Ureter (tissue), 1 donor: ENCODE results near the gene OSGEP. TPM values are rescaled to one million over a fixed set of nuclear protein-coding genes. Genes with fewer than 3 reads are reported as not detected.

Experiments
- DNase-seq: peaks from one replicate; pipeline ENCODE4 v3.0.0-alpha.2; 2020; ENCODE audit warnings: low spot score
- total RNA-seq: library from RNA; stranded (reverse); gene quantifications from one replicate; pipeline ENCODE4 v1.2.4, GENCODE V29; 2023
- donor health status: DM: yes; HTN: yes; CAD: no.

Gene OSGEP
- 39.7 TPM for total RNA-seq

- peak; percentile 99 for DNase-seq
Measured at GRCh38 chr14:20454516-20455354, at the start of gene OSGEP, which contains the start of gene APEX1. Gene OSGEP (minus strand): TSS chr14:20454812. CDS start chr14:20454683, 129 bp downstream. Gene APEX1 (plus strand): TSS chr14:20455226. CDS start chr14:20455646, 420 bp downstream.

GRCh38 chr14:20503898-20504297, 49.3 kb upstream of the OSGEP start:
- DNase-seq, result no peak

GRCh38 chr14:20501346-20501745, 46.7 kb upstream of the OSGEP start:
- no peak for DNase-seq

DNA sequence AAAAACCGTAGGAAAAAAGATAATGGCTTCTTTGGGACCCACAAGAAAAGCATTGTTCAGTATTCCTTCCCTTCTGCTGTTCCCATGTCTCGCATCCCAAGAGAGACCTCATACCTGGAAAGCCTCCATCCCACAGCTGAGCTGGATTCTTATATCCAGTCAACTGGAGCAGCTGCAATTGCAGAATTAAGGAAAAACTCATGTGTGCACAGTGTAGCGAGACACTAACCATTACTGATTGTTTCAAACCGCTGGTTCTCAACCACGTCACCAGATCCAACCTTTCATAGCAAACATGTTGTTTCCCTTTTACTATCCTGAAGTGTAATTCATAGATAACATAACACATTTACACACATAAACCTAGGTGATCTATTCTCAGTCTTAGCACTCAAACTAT, 45.3 kb upstream of the OSGEP start:
- no peak for DNase-seq

DNA sequence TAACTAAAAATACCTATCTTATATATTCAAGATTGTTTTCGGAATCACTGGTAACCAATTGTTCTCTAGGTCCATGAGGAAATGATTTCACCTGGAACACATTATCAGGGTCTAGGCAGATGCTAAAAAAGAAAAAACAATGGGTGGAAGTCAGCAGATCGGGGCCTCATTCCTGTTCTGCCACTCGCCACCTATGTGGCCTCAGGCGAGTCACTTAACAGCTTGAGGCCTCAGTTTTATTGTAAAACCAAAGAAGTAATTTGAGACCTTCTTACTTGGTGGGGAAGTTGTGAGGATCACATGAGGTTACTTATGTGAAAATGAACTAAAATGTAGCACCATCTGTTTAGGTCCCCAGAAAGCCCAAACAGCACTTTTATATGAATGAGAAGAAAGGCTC, 44.5 kb upstream of the OSGEP start:
- DNase-seq, result no peak

DNA sequence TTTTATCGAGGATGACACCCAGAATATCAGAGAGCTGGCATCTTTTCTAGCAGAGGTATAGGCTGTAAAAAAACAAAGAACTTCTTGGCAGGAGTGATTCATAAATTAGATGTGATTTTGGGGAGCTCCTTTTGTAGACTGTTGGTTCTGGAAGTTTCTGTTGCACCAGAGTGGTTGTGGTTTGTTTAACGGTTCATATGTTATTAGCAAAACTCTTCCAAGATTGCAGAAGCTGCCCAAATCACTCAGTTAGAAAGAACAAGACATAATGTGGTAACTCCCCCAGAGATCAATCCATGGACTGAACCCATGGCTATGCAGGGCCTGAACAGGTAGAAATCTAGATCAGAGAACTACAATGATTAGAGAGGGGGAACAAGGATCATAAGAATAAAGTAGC, 44.0 kb upstream of the OSGEP start:
- no peak for DNase-seq

DNA sequence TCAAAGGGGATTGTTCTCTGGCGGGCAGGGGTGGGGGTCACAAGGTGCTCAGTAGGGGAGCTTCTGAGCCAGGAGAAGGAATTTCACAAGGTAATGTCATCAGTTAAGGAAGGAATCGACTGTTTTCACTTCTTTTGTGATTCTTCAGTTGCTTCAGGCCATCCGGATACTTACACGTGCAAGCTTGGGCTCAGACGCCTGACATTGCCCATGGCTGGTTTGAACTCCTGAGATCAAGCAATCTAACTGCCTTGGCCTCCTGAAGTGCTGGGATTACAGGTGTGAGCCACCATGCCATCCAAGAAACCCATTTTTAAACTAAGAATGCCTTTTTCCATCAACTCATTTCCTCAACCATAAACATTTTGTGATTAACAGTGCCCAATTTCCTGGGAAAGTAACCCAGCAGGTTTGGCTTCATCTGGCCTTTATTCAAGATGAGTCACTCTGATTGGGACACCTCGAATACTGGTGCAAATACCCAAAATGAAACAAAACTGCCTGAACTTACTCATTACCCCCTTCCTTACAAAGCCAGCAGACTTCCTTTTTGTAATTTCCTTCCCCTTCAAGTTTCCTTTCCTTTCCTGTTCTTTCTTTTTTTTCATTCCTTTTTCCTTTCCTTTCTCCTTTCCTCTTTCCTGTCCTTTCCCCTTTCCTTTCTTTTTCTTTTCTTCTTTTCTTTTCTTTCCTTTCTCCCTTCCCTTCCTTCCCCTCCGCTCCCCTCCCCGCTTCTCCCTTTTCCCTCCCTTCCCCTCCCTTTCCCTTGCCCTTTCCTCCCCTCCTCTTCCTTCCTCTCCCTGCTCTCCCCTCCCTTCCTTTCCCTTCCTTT, 40.5 kb upstream of the OSGEP start:
- no peak for DNase-seq

GRCh38 chr14:20493634-20494033, 39.0 kb upstream of the OSGEP start:
- no peak for DNase-seq

- no peak for DNase-seq
Measured at GRCh38 chr14:20492486-20492885, 37.9 kb upstream of the OSGEP start.

DNA sequence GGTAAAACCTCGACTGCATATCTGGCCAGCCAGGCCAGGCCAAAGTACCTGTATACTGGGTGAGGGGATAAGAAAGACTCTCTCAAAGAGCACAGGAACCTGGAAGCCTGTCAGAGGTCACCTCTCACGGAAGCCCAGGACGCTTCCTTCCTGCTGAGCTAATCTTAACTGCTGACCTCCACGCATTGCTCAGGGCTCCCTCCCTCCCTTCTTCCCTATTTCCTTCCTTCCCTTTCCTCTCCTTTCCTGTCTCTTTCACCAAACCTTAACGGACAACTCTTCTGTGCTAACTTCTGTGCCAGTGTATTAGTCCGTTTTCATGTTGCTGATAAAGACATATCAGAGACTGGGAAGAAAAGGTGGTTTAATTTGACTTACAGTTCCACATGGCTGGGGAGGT, 36.0 kb upstream of the OSGEP start:
- DNase-seq, result no peak

DNA sequence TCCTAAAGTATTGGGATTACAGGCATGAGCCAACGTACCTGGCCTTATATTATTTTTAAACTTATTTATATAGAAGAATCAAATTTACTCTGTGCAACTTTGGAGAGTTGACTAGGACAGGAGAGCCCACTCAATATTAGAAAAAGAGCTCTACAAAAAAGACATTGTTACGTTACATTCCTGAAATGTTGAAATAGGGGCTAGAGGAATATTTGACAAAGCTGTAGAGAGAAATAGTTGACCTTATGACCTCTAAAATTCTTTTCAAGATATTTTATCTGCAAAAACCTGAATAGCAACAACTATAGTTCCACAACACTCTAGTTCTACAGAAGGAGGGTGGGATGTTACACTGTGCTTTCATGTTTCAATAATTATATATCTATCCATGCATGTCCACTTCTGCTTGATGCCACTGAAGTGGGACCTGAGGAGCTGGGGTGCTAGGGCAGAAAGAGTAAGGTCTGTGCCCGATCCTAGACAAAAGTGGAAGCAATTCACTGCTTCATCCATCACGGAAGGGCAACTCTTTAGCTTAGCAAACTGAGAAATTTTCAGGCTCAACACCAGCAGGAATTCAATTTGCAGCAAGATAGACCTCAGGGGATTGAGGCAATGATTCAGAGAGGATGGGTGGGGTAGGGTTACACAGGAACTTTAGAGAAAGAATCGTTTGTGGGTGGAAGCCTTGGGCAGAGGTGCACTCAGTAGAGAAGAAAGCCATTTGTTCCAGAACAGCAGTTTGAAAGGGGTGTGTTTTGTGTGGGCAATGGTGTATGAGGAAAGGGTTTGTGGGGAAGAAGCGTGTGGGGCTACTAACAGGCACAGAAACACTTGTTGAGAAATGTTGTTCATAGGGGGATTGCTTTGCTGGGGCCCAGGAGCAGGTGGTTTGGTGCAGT, 34.7 kb upstream of the OSGEP start:
- no peak for DNase-seq

- DNase-seq, result no peak
Measured at GRCh38 chr14:20487396-20487725, 32.7 kb upstream of the OSGEP start.

GRCh38 chr14:20486684-20487395, 32.2 kb upstream of the OSGEP start:
- DNase-seq, result no peak

DNA sequence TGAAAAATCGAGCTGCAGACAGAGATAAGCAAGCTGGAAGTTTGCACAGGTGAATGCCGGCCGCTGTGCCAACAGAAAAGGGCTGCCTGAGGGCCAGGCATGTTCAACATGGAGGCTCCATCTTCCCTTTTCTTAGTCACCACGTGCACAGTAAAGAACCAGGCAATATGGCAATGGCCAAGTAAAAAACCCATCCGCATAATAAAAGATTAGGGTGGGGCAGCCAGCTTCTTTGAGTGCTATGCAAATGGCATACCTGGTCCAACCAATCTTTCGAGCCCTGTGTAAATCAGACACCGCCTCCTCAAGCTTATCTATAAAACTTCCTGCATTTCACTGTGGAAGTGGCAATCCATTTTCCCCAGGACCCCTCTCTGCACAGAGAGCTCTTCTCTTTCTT, 31.3 kb upstream of the OSGEP start:
- no peak for DNase-seq

GRCh38 chr14:20482382-20482781, 27.8 kb upstream of the OSGEP start:
- no peak for DNase-seq

DNA sequence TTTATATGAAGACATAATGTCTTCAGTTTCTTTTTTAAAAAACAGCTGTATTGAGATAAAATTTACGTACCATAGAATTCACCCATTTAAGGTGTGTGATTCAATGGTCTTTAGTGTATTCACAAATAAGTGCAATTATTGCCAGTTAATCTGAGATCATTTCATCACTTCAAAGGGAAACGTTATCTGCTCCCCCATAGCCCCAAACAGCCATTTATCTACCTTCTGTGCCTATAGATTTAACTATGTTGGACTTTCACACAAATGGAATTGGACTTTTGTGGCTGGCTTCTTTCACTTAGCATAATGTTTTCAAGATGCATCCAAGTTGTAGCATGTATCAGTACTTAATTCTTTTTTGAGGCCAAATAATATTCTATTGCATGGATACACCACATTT, 24.3 kb upstream of the OSGEP start:
- no peak for DNase-seq

DNA sequence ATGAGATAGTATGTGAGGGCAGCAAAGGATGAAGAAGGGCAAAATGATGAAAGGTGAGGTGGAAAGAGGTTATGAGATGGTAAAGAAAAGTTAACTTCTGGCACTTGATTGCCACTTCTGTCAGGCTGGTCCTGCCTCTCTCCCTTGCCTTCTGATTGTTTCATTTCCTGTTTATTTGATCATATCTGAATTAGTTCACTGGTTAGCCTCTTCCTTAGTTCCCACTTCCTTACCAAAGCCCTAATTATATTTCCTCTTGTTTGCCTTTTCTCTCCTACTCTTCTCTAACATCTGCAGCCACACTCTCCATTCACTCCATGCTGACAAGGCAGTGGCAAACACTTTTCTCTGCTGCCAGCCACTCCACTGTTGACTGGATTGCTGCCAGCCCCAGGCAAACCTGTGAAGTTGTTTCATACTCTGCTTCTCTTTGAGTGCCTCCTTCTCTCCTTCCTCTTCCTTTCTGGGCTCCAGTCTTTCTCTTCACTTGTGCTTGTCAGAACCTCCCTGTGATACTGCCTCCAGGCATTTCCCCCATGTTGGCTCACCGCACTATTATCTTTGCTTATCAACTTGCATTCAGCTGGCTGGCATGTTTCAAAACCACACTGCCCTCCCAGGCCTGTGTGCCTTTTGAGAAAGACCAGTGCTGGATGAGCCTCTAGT, 22.7 kb upstream of the OSGEP start:
- DNase-seq, result no peak

DNA sequence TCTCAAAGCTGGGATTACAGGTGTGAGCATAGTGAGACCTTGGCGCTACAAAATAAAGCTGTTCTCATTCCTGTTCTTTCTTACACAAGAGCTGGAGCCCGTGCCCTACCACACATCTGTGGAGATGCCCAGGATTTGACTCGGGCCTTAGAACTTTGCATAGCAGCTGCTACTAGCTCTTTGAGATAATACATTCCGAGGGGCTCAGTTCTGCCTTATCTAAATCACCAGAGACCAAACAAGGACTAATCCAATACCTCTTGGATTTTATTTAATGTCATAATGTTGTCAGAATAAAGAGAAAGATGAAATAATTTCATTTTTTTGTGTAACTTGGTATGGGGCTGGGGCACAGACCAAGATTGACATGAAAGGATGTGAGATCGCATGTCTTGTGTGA, 22.2 kb upstream of the OSGEP start:
- no peak for DNase-seq

GRCh38 chr14:20472536-20473169, 18.0 kb upstream of the OSGEP start:
- DNase-seq, result no peak

DNA sequence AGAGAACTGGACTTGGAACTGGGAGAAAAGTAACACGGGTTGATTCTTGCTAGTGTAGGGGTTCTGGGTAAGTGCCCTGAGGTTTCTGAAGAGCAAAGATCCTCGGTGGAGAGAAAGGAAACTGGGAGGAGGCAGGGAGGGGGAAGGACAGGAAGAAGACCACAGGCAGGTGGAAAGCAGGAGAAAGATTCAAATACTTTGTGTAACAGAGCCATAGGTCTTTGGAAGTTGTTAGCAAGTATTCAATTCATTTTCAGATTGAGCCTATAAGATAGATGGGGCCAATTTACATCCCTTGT, 15.9 kb upstream of the OSGEP start:
- DNase-seq, result no peak
